Limb (tissue), 2 donors: ENCODE results near the gene DQX1.
"Not testable (repeated sequence)": the region's sequence is repeated elsewhere in the genome, so short reads cannot be mapped to it uniquely, and the experiment has no call there.

Source experiments
- DNase-seq, 2 donors: peaks; one replicate each; pipeline ENCODE4 v3.0.0-alpha.2; 2016; ENCODE audit errors: extremely low spot score in 2 of 2

The DQX1 gene

GRCh38 chr2:74525717-74526648 is at the start of gene DQX1:
TSS of gene DQX1 (minus strand) at chr2:74526231. CDS start at chr2:74525729, 502 bp downstream.
- DNase-seq, result no peak

- no peak for DNase-seq
Observed at GRCh38 chr2:74575320-74575719, 49.3 kb upstream of the DQX1 start.

- no peak for DNase-seq
Observed at GRCh38 chr2:74573747-74574562, 47.9 kb upstream of the DQX1 start.

- DNase-seq, result no peak
Observed at GRCh38 chr2:74572178-74572925, 46.3 kb upstream of the DQX1 start.

GRCh38 chr2:74571058-74571457 is 45.0 kb upstream of the DQX1 start:
- no peak for DNase-seq

- no peak for DNase-seq
Observed at GRCh38 chr2:74569686-74570085, 43.7 kb upstream of the DQX1 start.

GRCh38 chr2:74567881-74568280 is 41.9 kb upstream of the DQX1 start:
- no peak for DNase-seq

GRCh38 chr2:74566754-74567085 is 40.7 kb upstream of the DQX1 start:
- DNase-seq, result no peak

- DNase-seq, result no peak
Observed at GRCh38 chr2:74566076-74566753, 40.2 kb upstream of the DQX1 start.

GRCh38 chr2:74564222-74564621 is 38.2 kb upstream of the DQX1 start:
- no peak for DNase-seq

- no peak for DNase-seq
Observed at GRCh38 chr2:74562126-74562775, 36.2 kb upstream of the DQX1 start.

- not testable (repeated sequence) for DNase-seq
Observed at GRCh38 chr2:74561022-74561421, 35.0 kb upstream of the DQX1 start.

- DNase-seq, result no peak
Observed at GRCh38 chr2:74560591-74560990, 34.6 kb upstream of the DQX1 start.

GRCh38 chr2:74559912-74560311 is 33.9 kb upstream of the DQX1 start:
- DNase-seq, result no peak

- no peak for DNase-seq
Observed at GRCh38 chr2:74558284-74559230, 32.5 kb upstream of the DQX1 start.

GRCh38 chr2:74556831-74557370 is 30.9 kb upstream of the DQX1 start:
- DNase-seq, result no peak

- no peak for DNase-seq
Observed at GRCh38 chr2:74556159-74556558, 30.1 kb upstream of the DQX1 start.

- DNase-seq, result no peak
Observed at GRCh38 chr2:74555610-74556103, 29.6 kb upstream of the DQX1 start.
